AG20443 (cell line): ENCODE results near the gene IRAK3.
"Not testable (repeated sequence)": the region's sequence is repeated elsewhere in the genome, so short reads cannot be mapped to it uniquely, and the experiment has no call there.

Experiments
- DNase-seq: peaks from one replicate; pipeline ENCODE4 v3.0.0; 2012; ENCODE audit warnings: low spot score, mixed read lengths

IRAK3 gene

GRCh38 chr12:66213011-66213410, 24.0 kb downstream of the IRAK3 start:
- DNase-seq = not testable (repeated sequence)

- no peak for DNase-seq
Measured at GRCh38 chr12:66217342-66217917, 28.4 kb downstream of the IRAK3 start.

- DNase-seq = no peak
Measured at GRCh38 chr12:66228462-66228861, 39.4 kb downstream of the IRAK3 start.

- DNase-seq = no peak
Measured at GRCh38 chr12:66232263-66232662, 43.2 kb downstream of the IRAK3 start.

GRCh38 chr12:66234037-66234693, 45.2 kb downstream of the IRAK3 start:
- not testable (repeated sequence) for DNase-seq

GRCh38 chr12:66234773-66235625, 46.0 kb downstream of the IRAK3 start:
- peak; percentile 83 for DNase-seq

- DNase-seq = peak; percentile 52
Measured at GRCh38 chr12:66235626-66236281, 46.7 kb downstream of the IRAK3 start.

- not testable (repeated sequence) for DNase-seq
Measured at GRCh38 chr12:66236282-66236675, 47.3 kb downstream of the IRAK3 start.

- DNase-seq = no peak
Measured at GRCh38 chr12:66236969-66237368, 48.0 kb downstream of the IRAK3 start.

GRCh38 chr12:66237505-66238175, 48.6 kb downstream of the IRAK3 start:
- DNase-seq = no peak

- no peak for DNase-seq
Measured at GRCh38 chr12:66239295-66239694, 50.3 kb downstream of the IRAK3 start.

GRCh38 chr12:66240096-66240820, 51.2 kb downstream of the IRAK3 start:
- DNase-seq = no peak

- peak; percentile 88 for DNase-seq
Measured at GRCh38 chr12:66241061-66242043, 52.3 kb downstream of the IRAK3 start.

GRCh38 chr12:66242311-66242710, 53.3 kb downstream of the IRAK3 start:
- no peak for DNase-seq

GRCh38 chr12:66243911-66244310, 54.9 kb downstream of the IRAK3 start:
- no peak for DNase-seq

- DNase-seq = no peak
Measured at GRCh38 chr12:66244446-66244845, 55.4 kb downstream of the IRAK3 start.

- DNase-seq = no peak
Measured at GRCh38 chr12:66247741-66248140, 58.7 kb downstream of the IRAK3 start.

- no peak for DNase-seq
Measured at GRCh38 chr12:66251049-66251448, 62.0 kb downstream of the IRAK3 start.

- DNase-seq = no peak
Measured at GRCh38 chr12:66252771-66253170, 63.8 kb downstream of the IRAK3 start.

GRCh38 chr12:66255737-66256136, 66.7 kb downstream of the IRAK3 start:
- no peak for DNase-seq
